Mucosa of descending colon (tissue), 3 donors: ENCODE data around the gene KRT35. TPM values are rescaled to one million over a fixed set of nuclear protein-coding genes. Genes with fewer than 3 reads are reported as not detected.
A peak's percentile ranks its signal among the peaks of the same experiment; 100 is the strongest.

ENCODE experiments used
- ATAC-seq: fragments of 200-7000 bp; cut with Tn5 transposase; one replicate; pipeline ENCODE4 v1.9.1; 2020; ENCODE audit warnings: mild to moderate bottlenecking, moderate library complexity
- DNase-seq, 3 donors: peaks; one replicate each; pipeline ENCODE4 v3.0.0-alpha.2; 2020
- H3K36me3 ChIP-seq: fragments of 200-600 bp; one replicate; pipeline ENCODE4 v1.8.0; 2021; ENCODE audit warnings: low read depth, mild to moderate bottlenecking
- H3K4me1 ChIP-seq: fragments of 200-600 bp; one replicate; pipeline ENCODE4 v1.8.0; 2021; ENCODE audit warnings: low read depth, mild to moderate bottlenecking
- H3K4me3 ChIP-seq: fragments of 200-600 bp; one replicate; pipeline ENCODE4 v1.8.0; 2021; ENCODE audit warnings: mild to moderate bottlenecking
- H3K9me3 ChIP-seq: fragments of 200-600 bp; one replicate; pipeline ENCODE4 v1.8.0; 2021; ENCODE audit warnings: mild to moderate bottlenecking
- intact Hi-C, 2 donors: fragments of 100-400 bp; cut with DNase I in 1 of 2; cut with micrococcal nuclease in 1 of 2; formaldehyde crosslinking; loops; one replicate each; pipeline versions ENCODE4 v1.11.0 to v1.11.1; 2022; cut with DNase I, micrococcal nuclease
- total RNA-seq, 3 donors: library from RNA; stranded (reverse); fragmentation: NEBNext Ultra II Directional in 2 of 3; extraction: Animal tissue kit (Norgen Biotek cat#: 25700) in 2 of 3; gene quantifications; one replicate each; pipeline versions ENCODE4 v1.2.1 to v1.2.4, GENCODE V29; 2021 to 2023
- TF ChIP-seq, protein P1 (sequence below): fragments of 200-600 bp; IDR thresholded peaks from one replicate; pipeline ENCODE4 v1.8.0; 2022; ENCODE audit warnings: antibody characterized with exemption, mild to moderate bottlenecking
- donor health status: DM: no; HTN: no; CAD: no; lungs with moderate emphysema.
- donor health status: DM: no; HTN: no; CAD: no.
- donor health status: DM: no; HTN: yes; CAD: no.

KRT35 gene
- total RNA-seq, 3 donors from 2014 or later: not detected

- TF ChIP-seq, protein P1, sequence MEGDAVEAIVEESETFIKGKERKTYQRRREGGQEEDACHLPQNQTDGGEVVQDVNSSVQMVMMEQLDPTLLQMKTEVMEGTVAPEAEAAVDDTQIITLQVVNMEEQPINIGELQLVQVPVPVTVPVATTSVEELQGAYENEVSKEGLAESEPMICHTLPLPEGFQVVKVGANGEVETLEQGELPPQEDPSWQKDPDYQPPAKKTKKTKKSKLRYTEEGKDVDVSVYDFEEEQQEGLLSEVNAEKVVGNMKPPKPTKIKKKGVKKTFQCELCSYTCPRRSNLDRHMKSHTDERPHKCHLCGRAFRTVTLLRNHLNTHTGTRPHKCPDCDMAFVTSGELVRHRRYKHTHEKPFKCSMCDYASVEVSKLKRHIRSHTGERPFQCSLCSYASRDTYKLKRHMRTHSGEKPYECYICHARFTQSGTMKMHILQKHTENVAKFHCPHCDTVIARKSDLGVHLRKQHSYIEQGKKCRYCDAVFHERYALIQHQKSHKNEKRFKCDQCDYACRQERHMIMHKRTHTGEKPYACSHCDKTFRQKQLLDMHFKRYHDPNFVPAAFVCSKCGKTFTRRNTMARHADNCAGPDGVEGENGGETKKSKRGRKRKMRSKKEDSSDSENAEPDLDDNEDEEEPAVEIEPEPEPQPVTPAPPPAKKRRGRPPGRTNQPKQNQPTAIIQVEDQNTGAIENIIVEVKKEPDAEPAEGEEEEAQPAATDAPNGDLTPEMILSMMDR: no peak
- intact Hi-C loops: no loop called here
- Histone ChIP-seq H3K4me3 (no peak overlapping the region), H3K9me3 (no peaks in the 10 kb centered on the region), H3K4me1 (peaks cover 9% of the 10 kb centered on the region), H3K36me3 (no peaks in the 10 kb centered on the region)
- no peak for DNase-seq
- no peak for ATAC-seq
Observed at GRCh38 chr17:41516147-41516829, 35.3 kb upstream of the KRT35 start.

DNA sequence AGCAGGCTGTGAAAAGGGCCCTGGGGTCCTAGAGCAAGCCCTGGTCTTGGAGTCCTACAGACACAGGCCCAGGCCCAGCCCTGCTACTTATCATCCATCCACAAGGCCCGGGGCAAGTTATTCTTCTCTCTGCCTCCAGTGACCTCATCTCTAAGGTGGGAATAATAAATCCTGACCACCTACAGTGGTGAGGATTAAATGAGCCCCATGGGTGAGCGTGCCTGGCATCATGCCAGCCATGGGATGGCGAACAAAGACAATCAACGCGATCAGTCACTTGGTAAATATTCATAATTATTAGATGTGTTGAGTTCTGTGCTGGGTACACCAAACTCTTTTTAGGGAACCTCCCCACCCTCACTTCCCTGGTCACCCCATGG is 32.2 kb upstream of the KRT35 start:
- peaks cover 14% of the 10 kb centered on the region for H3K4me1 ChIP-seq
- intact Hi-C loops: no loop called here
- DNase-seq (no peak), ATAC-seq (no peak)
- no peaks in the 10 kb centered on the region for H3K9me3 ChIP-seq
- TF ChIP-seq, protein P1: no peak
- H3K4me3 ChIP-seq: no peak overlapping the region
- no peaks in the 10 kb centered on the region for H3K36me3 ChIP-seq

DNA sequence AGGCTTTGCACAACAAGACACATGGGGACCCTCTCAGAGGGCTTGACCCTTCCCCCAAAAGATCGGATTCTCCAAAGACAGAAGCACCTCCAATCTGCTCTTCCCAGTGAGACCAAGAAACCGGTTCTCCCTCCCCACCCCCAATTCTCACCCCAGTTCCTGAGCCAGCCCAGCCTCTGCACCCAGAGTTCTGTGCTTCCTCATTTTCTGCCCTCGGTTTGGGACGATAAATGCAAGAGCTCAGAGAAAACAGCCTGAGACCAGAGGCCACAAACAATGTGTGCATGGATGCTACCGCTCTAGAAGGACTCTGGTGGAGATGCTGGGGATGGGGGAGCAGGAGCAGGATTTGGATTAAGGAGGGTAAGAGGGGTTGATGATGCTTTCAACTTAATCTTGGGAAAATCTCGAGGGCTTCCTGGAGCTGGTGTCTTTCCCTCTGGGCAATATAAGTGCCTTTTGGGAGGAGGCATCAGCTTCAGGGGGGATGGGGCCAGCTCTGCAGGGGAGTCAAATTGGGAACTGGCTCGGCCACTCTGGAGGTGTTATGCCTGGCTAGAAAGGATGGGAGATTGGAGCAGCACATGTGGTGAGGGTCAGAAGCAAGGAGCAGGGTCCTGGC is 31.7 kb upstream of the KRT35 start:
- no peak overlapping the region for H3K4me3 ChIP-seq
- no peaks in the 10 kb centered on the region for H3K36me3 ChIP-seq
- H3K4me1 ChIP-seq: peaks cover 14% of the 10 kb centered on the region
- ATAC-seq: no peak
- TF ChIP-seq, protein P1: no peak
- intact Hi-C loops: no loop called here
- no peak for DNase-seq
- no peaks in the 10 kb centered on the region for H3K9me3 ChIP-seq

- Histone ChIP-seq H3K36me3 (no peaks in the 10 kb centered on the region), H3K9me3 (no peaks in the 10 kb centered on the region), H3K4me1 (peaks cover 14% of the 10 kb centered on the region), H3K4me3 (no peak overlapping the region)
- DNase-seq (no peak), ATAC-seq (no peak)
- TF ChIP-seq, protein P1: no peak
- intact Hi-C loops: no loop called here
Observed at GRCh38 chr17:41511716-41512115, 30.8 kb upstream of the KRT35 start.

- peaks cover 14% of the 10 kb centered on the region for H3K4me1 ChIP-seq
- H3K36me3 ChIP-seq: no peaks in the 10 kb centered on the region
- no peaks in the 10 kb centered on the region for H3K9me3 ChIP-seq
- DNase-seq: peak in 2 of 3 donors; percentile 70 to 71
- no peak overlapping the region for H3K4me3 ChIP-seq
- intact Hi-C loops: no loop called here
- TF ChIP-seq, protein P1: no peak
- ATAC-seq: peak; percentile 90
Observed at GRCh38 chr17:41511116-41511515, 30.2 kb upstream of the KRT35 start.
